A673 (cell line): Measurements from ENCODE around the gene SEPSECS. TPM values are rescaled to one million over a fixed set of nuclear protein-coding genes. Genes with fewer than 3 reads are reported as not detected.

Experiments used
- BruUV-seq: library from RNA; stranded (reverse); fragments of 400-500 nt; replicated peaks from 2 replicates; lab custom pipeline; 2021; lab: Mats Ljungman, UMichigan
- CTCF ChIA-PET: fragments of 300-600 bp; sonication (Branson Sonifier 250); formaldehyde crosslinking; loops from one replicate; lab custom pipeline; 2022; ENCODE audit warnings: antibody characterized with exemption; lab: Charles Lee
- POLR2A ChIA-PET: fragments of 300-600 bp; sonication (Branson Sonifier 250); formaldehyde crosslinking; loops from one replicate; lab custom pipeline; 2022; ENCODE audit warnings: antibody characterized with exemption; ENCODE audit not compliant: low non-redundant PET; lab: Charles Lee
- DNase-seq: peaks from one replicate; pipeline ENCODE4 v3.0.0-alpha.2; 2015; ENCODE audit warnings: low spot score
- H3K27ac ChIP-seq: fragments of 200-600 bp; sonication (generic); 2 replicates; pipeline ENCODE4 v1.5.1; 2016; ENCODE audit warnings: mixed run types, low read depth, mild to moderate bottlenecking, mixed read lengths, antibody characterized with exemption, low read length; ENCODE audit not compliant: poor library complexity, severe bottlenecking
- H3K27me3 ChIP-seq: fragments of 200-600 bp; sonication (generic); replicated peaks from 2 replicates; pipeline ENCODE4 v1.6.1; 2017; ENCODE audit warnings: mixed run types, low read depth, mild to moderate bottlenecking, mixed read lengths, antibody characterized with exemption, low read length; ENCODE audit not compliant: insufficient read depth, poor library complexity
- H3K36me3 ChIP-seq: fragments of 200-600 bp; sonication (generic); 2 replicates; pipeline ENCODE4 v1.6.1; 2016; ENCODE audit warnings: mixed run types, mild to moderate bottlenecking, mixed read lengths, antibody characterized with exemption, low read length; ENCODE audit not compliant: insufficient read depth, poor library complexity, severe bottlenecking
- H3K4me1 ChIP-seq: fragments of 200-600 bp; sonication (generic); 2 replicates; pipeline ENCODE4 v1.6.1; 2017; ENCODE audit warnings: mixed run types, mild to moderate bottlenecking, mixed read lengths, antibody characterized with exemption, low read length; ENCODE audit not compliant: insufficient read depth, poor library complexity, severe bottlenecking
- H3K4me3 ChIP-seq: fragments of 200-600 bp; sonication (generic); 2 replicates; pipeline ENCODE4 v1.5.1; 2016; ENCODE audit warnings: low read depth, mixed run types, mild to moderate bottlenecking, mixed read lengths, low read length; ENCODE audit not compliant: poor library complexity, severe bottlenecking
- H3K9me3 ChIP-seq: fragments of 200-600 bp; sonication (generic); 2 replicates; pipeline ENCODE4 v1.6.1; 2016; ENCODE audit warnings: mixed run types, low read depth, mild to moderate bottlenecking, mixed read lengths, antibody characterized with exemption, low read length; ENCODE audit not compliant: poor library complexity, severe bottlenecking
- CTCF ChIP-seq: fragments of 300-800, 200-600 bp; sonication (generic); conservative IDR thresholded peaks from 2 replicates; pipeline ENCODE4 v1.5.1; 2017; ENCODE audit warnings: low read depth, mild to moderate bottlenecking, antibody characterized with exemption, low read length, moderate library complexity, mixed read lengths
- EZH2 ChIP-seq: fragments of 200-600 bp; sonication (generic); IDR thresholded peaks from 2 replicates; pipeline ENCODE4 v1.6.1; 2017; ENCODE audit warnings: borderline replicate concordance, low read depth, mild to moderate bottlenecking, mixed read lengths, antibody characterized with exemption, low read length; ENCODE audit not compliant: poor library complexity, severe bottlenecking
- intact Hi-C: fragments of 100-400 bp; cut with micrococcal nuclease; formaldehyde crosslinking; loops from one replicate; pipeline ENCODE4 v1.10.0; 2022; ENCODE audit not compliant: unreplicated experiment
- total RNA-seq: library from RNA; stranded (reverse); gene quantifications from 2 replicates; pipeline ENCODE4 v1.2.3, GENCODE V29; 2021

Gene SEPSECS
- total RNA-seq, 1 experiment from 2014 or later: 11.6 TPM

DNA sequence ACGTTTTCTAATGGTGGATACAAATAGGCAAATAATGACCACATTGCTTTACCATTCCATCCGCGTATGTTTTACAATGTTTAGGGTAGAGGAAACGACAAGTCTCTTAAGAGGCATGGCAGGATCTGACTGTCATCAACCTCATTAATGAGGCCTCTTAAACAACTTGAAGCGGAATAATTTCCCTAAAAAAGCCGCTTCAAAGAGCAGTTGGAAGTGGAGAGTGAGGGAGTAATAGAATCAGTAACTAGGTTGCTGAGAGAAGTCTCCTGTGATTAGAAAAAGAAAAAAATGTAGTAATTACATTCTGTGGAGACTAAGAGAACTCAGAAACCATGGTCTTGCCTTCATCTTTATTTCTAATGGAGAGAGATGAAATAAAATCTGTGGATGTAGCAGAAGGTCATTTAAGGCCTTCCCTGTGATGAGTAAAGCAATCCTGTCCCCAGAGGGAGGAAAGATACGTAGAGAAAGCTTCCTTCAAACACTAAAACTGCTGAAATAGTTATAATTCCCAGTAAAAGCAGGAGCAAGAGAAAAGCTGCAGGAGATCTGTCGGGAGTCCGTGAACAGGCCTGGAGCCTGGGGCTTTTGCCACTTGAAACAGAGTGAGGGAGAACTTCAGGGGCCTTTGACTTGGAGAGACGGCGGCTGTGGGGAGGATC lies 11.1 kb upstream of the SEPSECS start:
- TF ChIP-seq EZH2 (no peak), CTCF (no peak)
- no peak overlapping the region for H3K27ac ChIP-seq
- CTCF ChIA-PET: no interaction called here
- H3K9me3 ChIP-seq: no peaks in the 10 kb centered on the region
- POLR2A ChIA-PET: no interaction called here
- H3K4me3 ChIP-seq: no peak overlapping the region
- H3K36me3 ChIP-seq: no peaks in the 10 kb centered on the region
- BruUV-seq: no TSS peak
- H3K4me1 ChIP-seq: no peaks in the 10 kb centered on the region
- DNase-seq: no peak
- H3K27me3 ChIP-seq: peaks cover 4% of the 10 kb centered on the region
- intact Hi-C loops: no loop called here

DNA sequence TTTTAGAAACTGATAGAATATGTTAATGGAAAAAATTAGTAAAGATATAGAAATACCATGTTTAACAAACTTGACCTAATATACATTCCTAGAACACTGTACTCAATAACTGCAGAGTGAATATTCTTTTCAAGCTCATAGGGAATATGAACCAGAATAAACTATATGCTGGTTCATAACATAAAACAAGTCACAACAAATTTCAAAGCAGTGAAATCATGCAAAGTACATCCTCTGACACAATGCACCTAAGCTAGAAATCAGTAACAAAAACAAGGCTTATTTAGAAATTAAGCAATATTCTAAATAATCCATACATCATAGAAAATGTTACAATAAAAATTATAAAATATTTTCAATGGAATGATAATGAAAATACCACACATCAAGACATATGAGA lies 9.2 kb upstream of the SEPSECS start:
- Histone ChIP-seq H3K27ac (no peak overlapping the region), H3K4me3 (no peak overlapping the region), H3K36me3 (no peaks in the 10 kb centered on the region), H3K9me3 (no peaks in the 10 kb centered on the region), H3K27me3 (peaks cover 4% of the 10 kb centered on the region), H3K4me1 (no peaks in the 10 kb centered on the region)
- no peak for DNase-seq
- no TSS peak for BruUV-seq
- intact Hi-C loops: no loop called here
- ChIA-PET POLR2A (no interaction called here), CTCF (no interaction called here)
- TF ChIP-seq CTCF (no peak), EZH2 (no peak)

GRCh38 chr4:25165916-25166315 lies 5.7 kb upstream of the SEPSECS start:
- H3K36me3 ChIP-seq: no peaks in the 10 kb centered on the region
- ChIA-PET CTCF (no interaction called here), POLR2A (no interaction called here)
- peaks cover 4% of the 10 kb centered on the region for H3K27me3 ChIP-seq
- H3K9me3 ChIP-seq: no peaks in the 10 kb centered on the region
- H3K27ac ChIP-seq: no peak overlapping the region
- TF ChIP-seq EZH2: no peak
- no peak for TF ChIP-seq CTCF
- no peaks in the 10 kb centered on the region for H3K4me1 ChIP-seq
- DNase-seq: no peak
- BruUV-seq: no TSS peak
- intact Hi-C loops: no loop called here
- no peak overlapping the region for H3K4me3 ChIP-seq
